KBM-7 (cell line): ENCODE results near the gene DNAI1.
"Not testable (repeated sequence)": the region's sequence is repeated elsewhere in the genome, so short reads cannot be mapped to it uniquely, and the experiment has no call there.

ENCODE experiments used
- DNase-seq: peaks from one replicate; pipeline ENCODE4 v3.0.0-alpha.2; 2015
- in situ Hi-C: fragments of 300-500 bp; cut with MboI; formaldehyde crosslinking; loops from 2 replicates; pipeline ENCODE4 v1.14.3; 2020; ENCODE audit warnings: low sequenced_read_pairs, low pct_unique_long_range_greater_than_20kb, mixed read lengths

Gene DNAI1

GRCh38 chr9:34481620-34482019 lies 23.0 kb downstream of the DNAI1 start:
- in situ Hi-C loops, result not testable (repeated sequence)

GRCh38 chr9:34482746-34483145 lies 24.1 kb downstream of the DNAI1 start:
- DNase-seq, in situ Hi-C loops: not testable (repeated sequence)

More at GRCh38 chr9:34481620-34482019, 23.0 kb downstream of the DNAI1 start:
- not testable (repeated sequence) for DNase-seq

- in situ Hi-C loops, result no loop called here
- DNase-seq, result no peak
These were observed 26.1 kb downstream of the DNAI1 start for GRCh38 chr9:34484678-34485077.

GRCh38 chr9:34485822-34486221 lies 27.2 kb downstream of the DNAI1 start:
- no peak for DNase-seq
- in situ Hi-C loops, result no loop called here

GRCh38 chr9:34486572-34486971 lies 28.0 kb downstream of the DNAI1 start:
- in situ Hi-C loops, result no loop called here
- DNase-seq, result no peak

GRCh38 chr9:34490360-34490759 lies 31.8 kb downstream of the DNAI1 start:
- no peak for DNase-seq
- in situ Hi-C loops, result loop anchor here (10.0 kb wide), 1 partner anchor 56 kb away; no protein-coding TSS in a partner anchor

GRCh38 chr9:34490760-34491159 lies 32.2 kb downstream of the DNAI1 start:
- in situ Hi-C loops, result loop anchor here (10.0 kb wide), 1 partner anchor 56 kb away; no protein-coding TSS in a partner anchor
- DNase-seq, result no peak

GRCh38 chr9:34491596-34491995 lies 33.0 kb downstream of the DNAI1 start:
- in situ Hi-C loops, result loop anchor here (10.0 kb wide), 1 partner anchor 57 kb away; no protein-coding TSS in a partner anchor
- no peak for DNase-seq

- in situ Hi-C loops, result loop anchor here (10.0 kb wide), 1 partner anchor 57 kb away; no protein-coding TSS in a partner anchor
- no peak for DNase-seq
These were observed 33.4 kb downstream of the DNAI1 start for GRCh38 chr9:34492051-34492450.

- in situ Hi-C loops, result loop anchor here (10.0 kb wide), 1 partner anchor 59 kb away; no protein-coding TSS in a partner anchor
- DNase-seq, result peak; percentile 54
These were observed 35.4 kb downstream of the DNAI1 start for GRCh38 chr9:34493972-34494535.

- DNase-seq, result no peak
- in situ Hi-C loops, result loop anchor here (10.0 kb wide), 1 partner anchor 61 kb away; no protein-coding TSS in a partner anchor
These were observed 37.6 kb downstream of the DNAI1 start for GRCh38 chr9:34496149-34496712.

GRCh38 chr9:34498553-34498952 lies 39.9 kb downstream of the DNAI1 start:
- no peak for DNase-seq
- in situ Hi-C loops, result loop anchor here (10.0 kb wide), 1 partner anchor 64 kb away; no protein-coding TSS in a partner anchor

- in situ Hi-C loops, result loop anchor here (10.0 kb wide), 1 partner anchor 64 kb away; no protein-coding TSS in a partner anchor
- DNase-seq, result no peak
These were observed 40.5 kb downstream of the DNAI1 start for GRCh38 chr9:34499076-34499475.

GRCh38 chr9:34500623-34501267 lies 42.1 kb downstream of the DNAI1 start:
- in situ Hi-C loops, result no loop called here
- DNase-seq, result peak; percentile 74

GRCh38 chr9:34501372-34501771 lies 42.8 kb downstream of the DNAI1 start:
- no peak for DNase-seq
- in situ Hi-C loops, result no loop called here

- DNase-seq, result no peak
- in situ Hi-C loops, result no loop called here
These were observed 43.4 kb downstream of the DNAI1 start for GRCh38 chr9:34501889-34502425.

GRCh38 chr9:34502471-34502870 lies 43.9 kb downstream of the DNAI1 start:
- no peak for DNase-seq
- in situ Hi-C loops, result no loop called here

GRCh38 chr9:34502891-34503290 lies 44.3 kb downstream of the DNAI1 start:
- DNase-seq, result no peak
- in situ Hi-C loops, result no loop called here

GRCh38 chr9:34503406-34503805 lies 44.8 kb downstream of the DNAI1 start:
- DNase-seq, result no peak
- in situ Hi-C loops, result no loop called here
